HEK293 (cell line): ENCODE measurements around the gene SPO11.

Experiments used
- CTCF ChIA-PET: fragments of 350-600 bp; formaldehyde crosslinking; extraction: SDS; loops from one replicate; lab custom pipeline; 2021; ENCODE audit warnings: antibody characterized with exemption; lab: Yijun Ruan, JAX
- POLR2A ChIA-PET: fragments of 300-600 bp; formaldehyde crosslinking; extraction: SDS; loops from one replicate; lab custom pipeline; 2020; ENCODE audit warnings: antibody characterized with exemption, inconsistent platforms; lab: Yijun Ruan, JAX
- H3K27ac ChIP-seq: fragments of 200-500 bp; sonication (Bioruptor generic); 2 replicates; pipeline ENCODE4 v1.5.1; 2014; ENCODE audit warnings: low read depth, low read length, control low read depth, inconsistent platforms; ENCODE audit errors: extremely low read depth
- H3K36me3 ChIP-seq, 2 experiments: fragments of 200-500 bp in 1 of 2; sonication (Bioruptor generic) in 1 of 2; 1 replicate in 1 of 2; 2 replicates in 1 of 2; pipeline ENCODE4 v1.5.1; 2014 to 2017; ENCODE audit warnings: inconsistent platforms in 2 of 2, low read length in 2 of 2; ENCODE audit not compliant: control insufficient read depth in 2 of 2, insufficient read depth in 1 of 2
- H3K4me1 ChIP-seq: fragments of 200-500 bp; sonication (Bioruptor generic); 2 replicates; pipeline ENCODE4 v1.5.1; 2014; ENCODE audit warnings: mild to moderate bottlenecking, low read length, inconsistent platforms; ENCODE audit not compliant: control insufficient read depth, insufficient read depth
- H3K4me3 ChIP-seq: 2 replicates; pipeline ENCODE4 v1.5.1; 2011; ENCODE audit warnings: low read depth, mild to moderate bottlenecking, control low read depth, low read length, moderate library complexity
- H3K9me3 ChIP-seq: fragments of 200-500 bp; sonication (Bioruptor generic); 2 replicates; pipeline ENCODE4 v1.5.1; 2014; ENCODE audit warnings: low read depth, low read length, inconsistent platforms; ENCODE audit not compliant: control insufficient read depth, insufficient read depth
- BCL6B ChIP-seq: fragments of 450-650 bp; formaldehyde crosslinking; IDR thresholded peaks from 2 replicates; pipeline ENCODE4 v1.5.1; 2017; ENCODE audit warnings: missing biosample characterization, missing genetic modification characterization
- GLI2 ChIP-seq: fragments of 450-650 bp; formaldehyde crosslinking; IDR thresholded peaks from 2 replicates; pipeline ENCODE4; 2017; ENCODE audit warnings: missing biosample characterization, missing genetic modification characterization, low read depth, borderline replicate concordance
- GLIS1 ChIP-seq: fragments of 450-650 bp; formaldehyde crosslinking; IDR thresholded peaks from 2 replicates; pipeline ENCODE4 v1.5.1; 2016; ENCODE audit warnings: missing biosample characterization, missing genetic modification characterization
- MZF1 ChIP-seq: fragments of 450-650 bp; formaldehyde crosslinking; IDR thresholded peaks from 2 replicates; pipeline ENCODE4 v1.5.1; 2017; ENCODE audit warnings: missing biosample characterization, missing genetic modification characterization, borderline replicate concordance
- YY2 ChIP-seq: fragments of 450-650 bp; formaldehyde crosslinking; IDR thresholded peaks from 2 replicates; pipeline ENCODE4 v1.5.1; 2016; ENCODE audit warnings: missing biosample characterization, missing genetic modification characterization
- ZBTB17 ChIP-seq: fragments of 450-650 bp; formaldehyde crosslinking; IDR thresholded peaks from 2 replicates; pipeline ENCODE4 v1.5.1; 2016; ENCODE audit warnings: missing biosample characterization, missing genetic modification characterization
- ZBTB44 ChIP-seq: fragments of 450-650 bp; IDR thresholded peaks from 2 replicates; pipeline ENCODE4 v1.5.1; 2018; ENCODE audit warnings: missing biosample characterization, mild to moderate bottlenecking, missing genetic modification characterization
- ZNF10 ChIP-seq: fragments of 450-650 bp; formaldehyde crosslinking; IDR thresholded peaks from 2 replicates; pipeline ENCODE4 v1.5.1; 2017; ENCODE audit warnings: missing biosample characterization, missing genetic modification characterization
- ZNF132 ChIP-seq: fragments of 450-650 bp; formaldehyde crosslinking; IDR thresholded peaks from 2 replicates; pipeline ENCODE4 v1.5.1; 2017; ENCODE audit warnings: missing biosample characterization, missing genetic modification characterization, borderline replicate concordance
- ZNF133 ChIP-seq: fragments of 450-650 bp; formaldehyde crosslinking; IDR thresholded peaks from 2 replicates; pipeline ENCODE4 v1.5.1; 2016; ENCODE audit warnings: missing biosample characterization, missing genetic modification characterization
- ZNF266 ChIP-seq: fragments of 450-650 bp; formaldehyde crosslinking; IDR thresholded peaks from 2 replicates; pipeline ENCODE4 v1.5.1; 2016; ENCODE audit warnings: missing biosample characterization, missing genetic modification characterization, low read depth
- ZNF335 ChIP-seq: fragments of 450-650 bp; formaldehyde crosslinking; conservative IDR thresholded peaks from 2 replicates; pipeline ENCODE4 v1.5.1; 2016; ENCODE audit warnings: missing biosample characterization, missing genetic modification characterization
- ZNF404 ChIP-seq: fragments of 450-650 bp; formaldehyde crosslinking; IDR thresholded peaks from 2 replicates; pipeline ENCODE4 v1.5.1; 2017; ENCODE audit warnings: missing biosample characterization, missing genetic modification characterization
- ZNF488 ChIP-seq: fragments of 450-650 bp; formaldehyde crosslinking; IDR thresholded peaks from 2 replicates; pipeline ENCODE4 v1.5.1; 2016; ENCODE audit warnings: missing biosample characterization, missing genetic modification characterization
- ZNF521 ChIP-seq: fragments of 450-650 bp; formaldehyde crosslinking; IDR thresholded peaks from 2 replicates; pipeline ENCODE4 v1.5.1; 2017; ENCODE audit warnings: missing biosample characterization, mild to moderate bottlenecking, missing genetic modification characterization
- ZNF555 ChIP-seq: fragments of 450-650 bp; formaldehyde crosslinking; conservative IDR thresholded peaks from 2 replicates; pipeline ENCODE4 v1.5.1; 2017; ENCODE audit warnings: missing biosample characterization, mild to moderate bottlenecking, missing genetic modification characterization, inconsistent platforms
- ZNF624 ChIP-seq: fragments of 450-650 bp; formaldehyde crosslinking; IDR thresholded peaks from 2 replicates; pipeline ENCODE4 v1.5.1; 2017; ENCODE audit warnings: missing biosample characterization, missing genetic modification characterization
- TF ChIP-seq, protein P1 (sequence below): fragments of 450-650 bp; formaldehyde crosslinking; IDR thresholded peaks from 2 replicates; pipeline ENCODE4 v1.5.1; 2016; ENCODE audit warnings: missing biosample characterization, missing genetic modification characterization
- TF ChIP-seq, protein P2 (sequence below): fragments of 450-650 bp; formaldehyde crosslinking; IDR thresholded peaks from 2 replicates; pipeline ENCODE4 v1.5.1; 2017; ENCODE audit warnings: missing biosample characterization, mild to moderate bottlenecking, missing genetic modification characterization, moderate library complexity
- TF ChIP-seq, protein P3 (sequence below): IDR thresholded peaks from 2 replicates; pipeline ENCODE4 v1.6.1; 2011; ENCODE audit warnings: mild to moderate bottlenecking, low read depth, low read length, borderline replicate concordance
- TF ChIP-seq, protein P4 (sequence below): fragments of 450-650 bp; formaldehyde crosslinking; IDR thresholded peaks from 2 replicates; pipeline ENCODE4 v1.5.1; 2016; ENCODE audit warnings: missing biosample characterization, missing genetic modification characterization

SPO11 gene

DNA sequence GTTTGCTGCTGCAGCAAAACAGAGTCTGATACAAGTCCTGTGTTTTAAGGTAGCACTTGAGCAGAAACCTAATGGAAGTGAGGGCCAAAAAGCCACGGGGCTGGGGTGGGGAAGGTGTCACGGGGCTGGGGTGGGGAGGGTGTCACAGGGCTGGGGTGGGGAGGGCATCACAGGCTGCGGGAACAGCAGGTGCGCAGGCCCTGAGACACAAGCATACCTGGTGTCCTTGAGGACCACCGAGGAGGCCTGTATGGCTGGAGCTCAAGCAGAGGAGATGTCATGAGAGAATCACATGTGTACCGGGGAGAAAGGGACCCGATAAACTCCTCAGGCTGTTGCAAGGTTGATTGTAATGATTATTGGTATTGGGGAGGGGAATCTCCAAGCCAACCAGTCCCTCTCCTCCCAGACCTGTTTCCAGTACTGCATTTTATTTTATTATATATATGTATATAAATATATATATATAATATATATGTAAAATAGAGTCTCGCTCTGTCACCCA, 13.6 kb upstream of the SPO11 start (continued):
- TF ChIP-seq GLIS1 (tag by site-specific recombination), result no peak
- no peak for TF ChIP-seq ZNF624 (tag by site-specific recombination)
- TF ChIP-seq ZNF521 (tag by site-specific recombination), result no peak
- TF ChIP-seq ZBTB44 (tag by site-specific recombination), result no peak
- no peak for TF ChIP-seq YY2 (tag by site-specific recombination)
- TF ChIP-seq ZNF133 (tag by site-specific recombination), result no peak
- TF ChIP-seq ZNF555 (tag by site-specific recombination), result no peak
- TF ChIP-seq ZNF488 (tag by site-specific recombination), result no peak

DNA sequence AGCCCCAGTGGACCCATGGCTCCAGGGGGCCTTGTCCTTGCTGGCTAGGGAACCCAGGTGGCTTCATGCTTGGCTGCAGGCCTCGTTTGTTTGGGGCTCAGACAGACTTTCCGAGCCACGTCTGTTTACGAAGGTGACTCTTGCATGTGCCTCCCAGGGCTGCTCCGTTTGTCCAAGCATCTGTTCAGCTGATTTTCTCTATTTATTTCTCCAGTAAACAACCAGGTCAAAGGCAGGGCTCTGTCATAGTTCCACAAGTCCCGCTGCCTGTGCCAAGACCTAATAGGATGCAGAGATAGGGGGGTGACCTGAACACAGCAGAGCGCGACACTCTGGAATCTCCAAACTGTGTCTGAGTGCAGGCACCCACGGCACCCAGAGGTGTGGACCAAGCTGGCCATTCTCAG, 12.8 kb upstream of the SPO11 start:
- Histone ChIP-seq H3K27ac (no peak overlapping the region), H3K36me3 (no peaks in the 10 kb centered on the region), H3K4me3 (no peak overlapping the region), H3K9me3 (no peaks in the 10 kb centered on the region), H3K4me1 (no peaks in the 10 kb centered on the region)
- TF ChIP-seq ZNF335 (tag by site-specific recombination), result no peak
- TF ChIP-seq ZNF10 (tag by site-specific recombination), result no peak
- no peak for TF ChIP-seq ZNF266
- no peak for TF ChIP-seq GLI2 (tag by site-specific recombination)
- no peak for TF ChIP-seq ZNF132 (tag by site-specific recombination)
- no peak for TF ChIP-seq BCL6B (tag by site-specific recombination)
- TF ChIP-seq, protein P1, sequence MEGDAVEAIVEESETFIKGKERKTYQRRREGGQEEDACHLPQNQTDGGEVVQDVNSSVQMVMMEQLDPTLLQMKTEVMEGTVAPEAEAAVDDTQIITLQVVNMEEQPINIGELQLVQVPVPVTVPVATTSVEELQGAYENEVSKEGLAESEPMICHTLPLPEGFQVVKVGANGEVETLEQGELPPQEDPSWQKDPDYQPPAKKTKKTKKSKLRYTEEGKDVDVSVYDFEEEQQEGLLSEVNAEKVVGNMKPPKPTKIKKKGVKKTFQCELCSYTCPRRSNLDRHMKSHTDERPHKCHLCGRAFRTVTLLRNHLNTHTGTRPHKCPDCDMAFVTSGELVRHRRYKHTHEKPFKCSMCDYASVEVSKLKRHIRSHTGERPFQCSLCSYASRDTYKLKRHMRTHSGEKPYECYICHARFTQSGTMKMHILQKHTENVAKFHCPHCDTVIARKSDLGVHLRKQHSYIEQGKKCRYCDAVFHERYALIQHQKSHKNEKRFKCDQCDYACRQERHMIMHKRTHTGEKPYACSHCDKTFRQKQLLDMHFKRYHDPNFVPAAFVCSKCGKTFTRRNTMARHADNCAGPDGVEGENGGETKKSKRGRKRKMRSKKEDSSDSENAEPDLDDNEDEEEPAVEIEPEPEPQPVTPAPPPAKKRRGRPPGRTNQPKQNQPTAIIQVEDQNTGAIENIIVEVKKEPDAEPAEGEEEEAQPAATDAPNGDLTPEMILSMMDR (tag by site-specific recombination), result no peak
- TF ChIP-seq, protein P2, sequence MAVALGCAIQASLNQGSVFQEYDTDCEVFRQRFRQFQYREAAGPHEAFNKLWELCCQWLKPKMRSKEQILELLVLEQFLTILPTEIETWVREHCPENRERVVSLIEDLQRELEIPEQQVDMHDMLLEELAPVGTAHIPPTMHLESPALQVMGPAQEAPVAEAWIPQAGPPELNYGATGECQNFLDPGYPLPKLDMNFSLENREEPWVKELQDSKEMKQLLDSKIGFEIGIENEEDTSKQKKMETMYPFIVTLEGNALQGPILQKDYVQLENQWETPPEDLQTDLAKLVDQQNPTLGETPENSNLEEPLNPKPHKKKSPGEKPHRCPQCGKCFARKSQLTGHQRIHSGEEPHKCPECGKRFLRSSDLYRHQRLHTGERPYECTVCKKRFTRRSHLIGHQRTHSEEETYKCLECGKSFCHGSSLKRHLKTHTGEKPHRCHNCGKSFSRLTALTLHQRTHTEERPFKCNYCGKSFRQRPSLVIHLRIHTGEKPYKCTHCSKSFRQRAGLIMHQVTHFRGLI (tag by site-specific recombination), result no peak
- TF ChIP-seq, protein P3, sequence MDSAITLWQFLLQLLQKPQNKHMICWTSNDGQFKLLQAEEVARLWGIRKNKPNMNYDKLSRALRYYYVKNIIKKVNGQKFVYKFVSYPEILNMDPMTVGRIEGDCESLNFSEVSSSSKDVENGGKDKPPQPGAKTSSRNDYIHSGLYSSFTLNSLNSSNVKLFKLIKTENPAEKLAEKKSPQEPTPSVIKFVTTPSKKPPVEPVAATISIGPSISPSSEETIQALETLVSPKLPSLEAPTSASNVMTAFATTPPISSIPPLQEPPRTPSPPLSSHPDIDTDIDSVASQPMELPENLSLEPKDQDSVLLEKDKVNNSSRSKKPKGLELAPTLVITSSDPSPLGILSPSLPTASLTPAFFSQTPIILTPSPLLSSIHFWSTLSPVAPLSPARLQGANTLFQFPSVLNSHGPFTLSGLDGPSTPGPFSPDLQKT, result no peak
- no peak for TF ChIP-seq ZNF404 (tag by site-specific recombination)
- TF ChIP-seq, protein P4, sequence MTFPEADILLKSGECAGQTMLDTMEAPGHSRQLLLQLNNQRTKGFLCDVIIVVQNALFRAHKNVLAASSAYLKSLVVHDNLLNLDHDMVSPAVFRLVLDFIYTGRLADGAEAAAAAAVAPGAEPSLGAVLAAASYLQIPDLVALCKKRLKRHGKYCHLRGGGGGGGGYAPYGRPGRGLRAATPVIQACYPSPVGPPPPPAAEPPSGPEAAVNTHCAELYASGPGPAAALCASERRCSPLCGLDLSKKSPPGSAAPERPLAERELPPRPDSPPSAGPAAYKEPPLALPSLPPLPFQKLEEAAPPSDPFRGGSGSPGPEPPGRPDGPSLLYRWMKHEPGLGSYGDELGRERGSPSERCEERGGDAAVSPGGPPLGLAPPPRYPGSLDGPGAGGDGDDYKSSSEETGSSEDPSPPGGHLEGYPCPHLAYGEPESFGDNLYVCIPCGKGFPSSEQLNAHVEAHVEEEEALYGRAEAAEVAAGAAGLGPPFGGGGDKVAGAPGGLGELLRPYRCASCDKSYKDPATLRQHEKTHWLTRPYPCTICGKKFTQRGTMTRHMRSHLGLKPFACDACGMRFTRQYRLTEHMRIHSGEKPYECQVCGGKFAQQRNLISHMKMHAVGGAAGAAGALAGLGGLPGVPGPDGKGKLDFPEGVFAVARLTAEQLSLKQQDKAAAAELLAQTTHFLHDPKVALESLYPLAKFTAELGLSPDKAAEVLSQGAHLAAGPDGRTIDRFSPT (tag by site-specific recombination), result no peak
- TF ChIP-seq MZF1 (tag by site-specific recombination), result no peak
- TF ChIP-seq ZBTB17 (tag by site-specific recombination), result no peak
- POLR2A ChIA-PET, result no interaction called here
- CTCF ChIA-PET, result interaction anchor here (1.2 kb wide), 1 partner anchor 11 kb away, joined by 4 read pairs; no protein-coding TSS in a partner anchor
